Subcutaneous adipose tissue (tissue), 4 donors: ENCODE data around the gene SMG1. TPM values are rescaled to one million over a fixed set of nuclear protein-coding genes. Genes with fewer than 3 reads are reported as not detected.

Experiments
- total RNA-seq, 4 donors: library from RNA; depleted of rRNA; stranded (reverse); fragments of >200 nt; gene quantifications; one replicate each; pipeline ENCODE4 v1.1.0, GENCODE V29; 2016
- TF ChIP-seq, protein P1 (sequence below): fragments of 450-650 bp; IDR thresholded peaks from one replicate; pipeline ENCODE4 v1.5.1; 2016; ENCODE audit warnings: low read depth, mild to moderate bottlenecking, control low read depth, antibody characterized with exemption, moderate library complexity

SMG1 gene
- total RNA-seq, 4 donors from 2014 or later: 109 to 128 (median 117) TPM

GRCh38 chr16:18789850-18790706 is 136.1 kb downstream of the SMG1 start, which contains the start of gene RPS15A:
TSS of gene RPS15A (minus strand) at chr16:18790334. CDS start at chr16:18789113, 1,221 bp downstream.
- TF ChIP-seq, protein P1, sequence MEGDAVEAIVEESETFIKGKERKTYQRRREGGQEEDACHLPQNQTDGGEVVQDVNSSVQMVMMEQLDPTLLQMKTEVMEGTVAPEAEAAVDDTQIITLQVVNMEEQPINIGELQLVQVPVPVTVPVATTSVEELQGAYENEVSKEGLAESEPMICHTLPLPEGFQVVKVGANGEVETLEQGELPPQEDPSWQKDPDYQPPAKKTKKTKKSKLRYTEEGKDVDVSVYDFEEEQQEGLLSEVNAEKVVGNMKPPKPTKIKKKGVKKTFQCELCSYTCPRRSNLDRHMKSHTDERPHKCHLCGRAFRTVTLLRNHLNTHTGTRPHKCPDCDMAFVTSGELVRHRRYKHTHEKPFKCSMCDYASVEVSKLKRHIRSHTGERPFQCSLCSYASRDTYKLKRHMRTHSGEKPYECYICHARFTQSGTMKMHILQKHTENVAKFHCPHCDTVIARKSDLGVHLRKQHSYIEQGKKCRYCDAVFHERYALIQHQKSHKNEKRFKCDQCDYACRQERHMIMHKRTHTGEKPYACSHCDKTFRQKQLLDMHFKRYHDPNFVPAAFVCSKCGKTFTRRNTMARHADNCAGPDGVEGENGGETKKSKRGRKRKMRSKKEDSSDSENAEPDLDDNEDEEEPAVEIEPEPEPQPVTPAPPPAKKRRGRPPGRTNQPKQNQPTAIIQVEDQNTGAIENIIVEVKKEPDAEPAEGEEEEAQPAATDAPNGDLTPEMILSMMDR: no peak

DNA sequence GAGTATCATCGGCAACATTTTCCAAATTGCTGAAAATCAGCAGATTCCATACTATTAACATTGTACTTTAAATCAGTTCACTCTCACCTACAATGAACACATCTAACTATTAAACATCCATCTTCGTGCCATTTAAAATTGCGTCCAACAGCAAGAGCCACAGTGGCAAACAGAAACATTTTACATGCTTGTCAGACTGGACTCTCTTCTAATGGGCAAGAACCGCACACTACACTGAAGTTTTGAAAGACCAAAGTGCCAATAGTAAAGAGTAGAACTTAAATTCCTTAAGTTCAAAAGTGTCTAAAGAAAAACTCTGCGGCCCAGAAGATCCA is 136.7 kb downstream of the SMG1 start:
- TF ChIP-seq, protein P1: no peak

DNA sequence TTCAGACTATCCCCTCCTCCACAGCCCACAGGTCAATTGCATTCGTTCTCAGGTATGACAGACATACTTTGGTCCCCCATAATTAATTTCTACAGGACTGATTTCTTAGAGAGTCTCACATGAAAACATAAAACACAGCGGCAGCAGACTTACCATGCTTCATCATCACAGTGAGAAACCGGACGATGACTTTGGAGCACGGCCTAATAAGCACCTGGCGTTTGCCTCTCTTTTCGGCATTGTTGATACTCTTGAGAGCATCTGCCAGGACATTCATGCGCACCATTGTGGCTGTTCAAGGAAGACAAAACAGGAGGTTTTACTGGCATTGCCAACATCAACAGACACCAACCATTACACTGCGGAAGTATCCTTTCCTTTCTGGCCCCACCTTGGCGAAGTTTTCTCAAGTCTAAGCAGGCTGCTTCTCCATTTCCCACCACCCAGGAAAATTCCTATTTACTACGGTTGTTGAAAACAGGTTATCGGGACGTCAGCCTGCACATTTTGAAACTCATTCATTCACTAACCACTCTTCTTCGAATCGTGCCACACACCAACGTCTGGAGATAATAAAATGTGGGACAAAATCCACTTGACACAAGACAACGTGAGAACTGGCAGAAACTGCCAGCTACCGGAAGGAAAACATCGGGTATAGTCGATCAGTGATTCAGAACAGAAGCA is 137.2 kb downstream of the SMG1 start:
- TF ChIP-seq, protein P1: no peak

DNA sequence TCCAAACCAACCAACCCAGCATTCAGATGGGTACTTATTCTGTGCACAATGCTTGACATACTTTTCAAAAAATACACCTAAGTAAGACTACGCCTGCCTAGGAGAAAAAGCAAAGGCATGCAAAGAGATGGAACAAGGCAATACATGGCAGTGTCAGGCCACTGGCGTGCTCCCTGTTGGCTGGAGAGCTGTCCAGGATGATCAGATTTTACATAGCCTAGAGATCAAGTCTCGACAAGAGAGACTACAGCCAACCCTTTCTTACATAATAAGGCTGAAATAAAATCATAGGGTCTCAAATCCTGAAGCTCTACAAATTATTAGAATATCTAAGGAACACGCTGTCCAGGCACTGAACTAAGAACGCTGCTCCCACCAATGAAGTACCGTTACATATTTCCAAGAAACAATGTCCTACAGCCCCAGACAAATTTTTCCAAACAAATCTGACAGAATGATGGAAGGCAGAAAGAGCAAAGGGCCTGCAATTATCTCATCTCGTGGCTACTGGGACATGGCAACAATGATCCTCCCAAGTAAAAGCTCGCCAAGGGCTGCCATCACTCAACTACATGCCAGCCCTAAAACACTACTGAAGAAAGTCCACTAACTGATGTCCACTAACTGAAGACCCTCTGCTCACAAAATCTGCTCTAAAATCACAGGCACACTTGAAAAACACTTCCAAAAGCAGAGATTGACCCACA is 141.1 kb downstream of the SMG1 start:
- TF ChIP-seq, protein P1: no peak

DNA sequence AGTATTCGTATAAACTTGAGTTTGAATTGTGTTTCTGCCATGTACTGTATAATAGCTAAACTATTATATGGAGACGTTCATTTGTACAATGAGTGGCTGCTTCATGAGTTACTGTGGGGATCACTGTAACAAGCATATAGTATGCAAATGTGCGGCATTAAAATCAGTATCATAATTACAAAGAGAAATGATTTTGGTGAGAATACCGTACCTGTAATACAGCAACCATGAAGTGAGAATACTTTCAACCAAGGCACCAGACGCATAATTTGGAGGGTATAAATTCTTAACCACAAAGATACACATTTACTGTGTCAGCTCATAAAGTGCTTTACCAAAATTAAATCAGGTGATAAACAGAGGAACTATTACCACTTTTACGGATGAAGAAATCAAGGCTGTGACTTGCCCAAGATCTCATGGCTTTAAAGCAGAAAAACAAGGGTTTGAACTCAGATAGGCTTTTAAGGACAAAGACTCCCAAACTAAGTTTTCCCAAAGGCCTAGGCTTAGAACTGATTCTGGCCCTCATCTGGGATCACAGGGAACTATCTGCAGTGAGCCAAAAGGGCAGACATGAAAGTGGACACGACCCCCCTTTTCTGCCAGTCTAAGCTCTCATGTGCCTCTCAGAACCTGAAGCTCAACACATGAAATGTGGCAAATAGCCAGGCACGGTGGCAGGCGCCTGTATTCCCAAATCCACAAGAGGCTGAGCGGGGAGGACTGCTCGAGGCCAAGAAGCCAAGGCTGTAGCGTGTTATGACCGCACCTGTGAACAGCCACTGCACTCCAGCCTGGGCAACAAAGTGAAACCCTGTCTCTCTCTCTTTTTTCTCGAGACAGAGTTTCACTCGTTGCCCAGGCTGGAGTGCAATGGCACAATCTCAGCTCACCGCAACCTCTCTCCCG is 142.5 kb downstream of the SMG1 start:
- TF ChIP-seq, protein P1: no peak

DNA sequence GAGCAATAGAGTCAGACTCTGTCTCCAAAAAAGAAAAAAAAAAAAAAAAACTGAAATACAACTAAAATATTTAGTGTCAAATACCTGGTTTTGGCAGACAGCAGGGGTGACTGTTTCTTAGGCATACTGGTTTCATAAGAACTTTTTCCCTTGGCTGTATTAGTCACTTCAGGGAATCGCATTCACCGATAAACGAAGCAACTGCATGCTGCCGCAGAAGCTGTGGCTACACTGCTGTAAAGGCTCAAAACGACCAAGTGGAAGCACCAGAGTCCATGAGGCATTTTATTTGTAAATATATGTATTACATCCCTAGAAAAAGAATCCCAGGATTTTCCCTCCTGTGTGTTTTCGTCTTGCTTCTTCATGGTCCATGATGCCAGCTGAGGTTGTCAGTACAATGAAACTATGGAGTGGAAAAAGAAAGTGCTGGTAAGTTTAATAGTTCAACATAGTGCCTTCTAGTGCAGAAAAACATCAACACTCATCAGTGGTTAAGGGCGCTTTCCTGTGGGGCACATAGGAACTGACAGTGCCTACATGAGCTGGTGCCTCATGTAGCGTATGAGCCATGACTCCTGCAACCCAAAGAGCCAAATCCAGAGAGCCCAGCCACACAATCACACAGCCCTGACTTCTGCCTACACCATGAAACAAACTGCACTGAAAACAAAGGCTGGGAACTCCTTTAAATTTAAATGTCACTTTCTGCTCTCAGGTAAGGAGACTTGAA is 143.3 kb downstream of the SMG1 start:
- TF ChIP-seq, protein P1: no peak
